ENCODE data around the gene TGFA. TPM values are rescaled to one million over a fixed set of nuclear protein-coding genes. Genes with fewer than 3 reads are reported as not detected.

The TGFA gene
- total and polyA plus RNA-seq, 4 donors = 1.1 to 2.9 (median 1.7) TPM

DNA sequence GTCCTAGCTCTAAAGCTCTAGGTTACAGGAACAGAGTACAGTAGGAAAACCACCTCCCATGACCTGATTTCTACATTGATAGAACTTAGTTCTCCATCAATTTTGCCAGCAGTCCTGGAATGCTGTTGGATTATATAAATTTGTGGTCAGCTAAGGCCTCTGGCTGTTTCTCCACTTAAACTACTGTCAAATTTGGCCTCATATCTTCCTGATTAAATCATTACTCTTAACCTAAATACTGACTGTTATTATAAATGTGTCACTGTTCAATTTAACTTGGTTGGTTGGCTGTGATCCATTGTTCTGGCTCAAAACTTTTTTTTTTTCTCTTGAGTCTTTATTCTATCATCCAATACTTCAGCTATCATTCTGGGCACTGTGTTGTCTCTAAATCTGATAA is 71.2 kb downstream of the TGFA start:
- H3K9ac ChIP-seq (ENCODE audit: low read depth in 1 of 2, low read length in 2 of 2) = no peak overlapping the region
- H3K9me3 ChIP-seq (ENCODE audit: control insufficient read depth in 4 of 4, low read length in 3 of 4) = peaks cover 0 to 2% (median 0%) of the 10 kb centered on the region in 4 donors
- no peaks in the 10 kb centered on the region for H3K36me3 ChIP-seq (ENCODE audit: control insufficient read depth in 4 of 4, insufficient read depth in 3 of 4, low read depth in 1 of 4, low read length in 3 of 4)

DNA sequence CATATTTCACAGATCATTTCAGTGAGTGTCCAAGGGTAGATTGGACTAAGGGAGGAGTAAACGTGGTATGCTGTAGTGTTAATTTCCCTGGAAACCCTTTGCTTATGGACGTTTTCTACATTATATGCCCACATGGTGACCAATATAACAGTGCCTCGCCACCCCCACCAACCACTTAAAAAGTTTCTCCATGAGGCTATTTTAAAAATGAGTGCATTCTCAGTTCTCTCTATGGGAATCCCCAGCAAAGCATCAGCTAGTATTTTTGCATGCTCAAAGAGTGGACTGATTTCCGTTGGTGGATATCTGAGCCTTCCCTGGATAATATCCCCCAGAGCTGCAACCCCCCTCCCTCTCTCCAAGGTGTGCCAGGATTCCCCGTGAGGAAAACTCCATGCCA is 73.2 kb downstream of the TGFA start:
- no peak for DNase-seq (ENCODE audit: low spot score)
- Histone ChIP-seq H3K9ac (ENCODE audit: low read depth in 1 of 2, low read length in 2 of 2) (no peak overlapping the region), H3K4me1 (ENCODE audit: control insufficient read depth in 4 of 4, insufficient read depth in 4 of 4, low read length in 3 of 4) (no peaks in the 10 kb centered on the region), H3K9me3 (ENCODE audit: control insufficient read depth in 4 of 4, low read length in 3 of 4) (peaks cover 0 to 2% (median 0%) of the 10 kb centered on the region in 4 donors), H3K27me3 (ENCODE audit: control insufficient read depth in 4 of 4, insufficient read depth in 4 of 4, low read length in 3 of 4) (no peaks in the 10 kb centered on the region), H3K36me3 (ENCODE audit: control insufficient read depth in 4 of 4, insufficient read depth in 3 of 4, low read depth in 1 of 4, low read length in 3 of 4) (no peaks in the 10 kb centered on the region), H3K4me3 (ENCODE audit: low read depth in 1 of 3, low read length in 3 of 3) (no peak overlapping the region), H3K27ac (ENCODE audit: low read depth in 1 of 2, low read length in 2 of 2) (no peak overlapping the region)
- 81% methylated on average over 5 of the region's 5 CpGs for WGBS
- no peak for TF ChIP-seq FOXA2 (IDR thresholded peaks at IDR 0.05)
- no peak for TF ChIP-seq FOXA1 (IDR thresholded peaks at IDR 0.05)
- TF ChIP-seq, protein P1, sequence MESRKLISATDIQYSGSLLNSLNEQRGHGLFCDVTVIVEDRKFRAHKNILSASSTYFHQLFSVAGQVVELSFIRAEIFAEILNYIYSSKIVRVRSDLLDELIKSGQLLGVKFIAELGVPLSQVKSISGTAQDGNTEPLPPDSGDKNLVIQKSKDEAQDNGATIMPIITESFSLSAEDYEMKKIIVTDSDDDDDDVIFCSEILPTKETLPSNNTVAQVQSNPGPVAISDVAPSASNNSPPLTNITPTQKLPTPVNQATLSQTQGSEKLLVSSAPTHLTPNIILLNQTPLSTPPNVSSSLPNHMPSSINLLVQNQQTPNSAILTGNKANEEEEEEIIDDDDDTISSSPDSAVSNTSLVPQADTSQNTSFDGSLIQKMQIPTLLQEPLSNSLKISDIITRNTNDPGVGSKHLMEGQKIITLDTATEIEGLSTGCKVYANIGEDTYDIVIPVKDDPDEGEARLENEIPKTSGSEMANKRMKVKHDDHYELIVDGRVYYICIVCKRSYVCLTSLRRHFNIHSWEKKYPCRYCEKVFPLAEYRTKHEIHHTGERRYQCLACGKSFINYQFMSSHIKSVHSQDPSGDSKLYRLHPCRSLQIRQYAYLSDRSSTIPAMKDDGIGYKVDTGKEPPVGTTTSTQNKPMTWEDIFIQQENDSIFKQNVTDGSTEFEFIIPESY (IDR thresholded peaks at IDR 0.05) = no peak
- no peak for TF ChIP-seq RAD21 (IDR thresholded peaks at IDR 0.05)
- no peak for TF ChIP-seq JUND (IDR thresholded peaks at IDR 0.05)
- no peak for TF ChIP-seq GABPA (IDR thresholded peaks at IDR 0.05 in 1 of 2, conservative IDR thresholded peaks at IDR 0.05 in 1 of 2)
- TF ChIP-seq, protein P2, sequence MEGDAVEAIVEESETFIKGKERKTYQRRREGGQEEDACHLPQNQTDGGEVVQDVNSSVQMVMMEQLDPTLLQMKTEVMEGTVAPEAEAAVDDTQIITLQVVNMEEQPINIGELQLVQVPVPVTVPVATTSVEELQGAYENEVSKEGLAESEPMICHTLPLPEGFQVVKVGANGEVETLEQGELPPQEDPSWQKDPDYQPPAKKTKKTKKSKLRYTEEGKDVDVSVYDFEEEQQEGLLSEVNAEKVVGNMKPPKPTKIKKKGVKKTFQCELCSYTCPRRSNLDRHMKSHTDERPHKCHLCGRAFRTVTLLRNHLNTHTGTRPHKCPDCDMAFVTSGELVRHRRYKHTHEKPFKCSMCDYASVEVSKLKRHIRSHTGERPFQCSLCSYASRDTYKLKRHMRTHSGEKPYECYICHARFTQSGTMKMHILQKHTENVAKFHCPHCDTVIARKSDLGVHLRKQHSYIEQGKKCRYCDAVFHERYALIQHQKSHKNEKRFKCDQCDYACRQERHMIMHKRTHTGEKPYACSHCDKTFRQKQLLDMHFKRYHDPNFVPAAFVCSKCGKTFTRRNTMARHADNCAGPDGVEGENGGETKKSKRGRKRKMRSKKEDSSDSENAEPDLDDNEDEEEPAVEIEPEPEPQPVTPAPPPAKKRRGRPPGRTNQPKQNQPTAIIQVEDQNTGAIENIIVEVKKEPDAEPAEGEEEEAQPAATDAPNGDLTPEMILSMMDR (IDR thresholded peaks at IDR 0.05; ENCODE audit: low read depth, low read length, missing input control) = no peak
- TF ChIP-seq SP1 (IDR thresholded peaks at IDR 0.05) = no peak
- TF ChIP-seq, protein P3, sequence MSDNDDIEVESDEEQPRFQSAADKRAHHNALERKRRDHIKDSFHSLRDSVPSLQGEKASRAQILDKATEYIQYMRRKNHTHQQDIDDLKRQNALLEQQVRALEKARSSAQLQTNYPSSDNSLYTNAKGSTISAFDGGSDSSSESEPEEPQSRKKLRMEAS (IDR thresholded peaks at IDR 0.05) = no peak
- TF ChIP-seq NR2F2 (IDR thresholded peaks at IDR 0.05) = no peak
- TF ChIP-seq RXRA (IDR thresholded peaks at IDR 0.05) = no peak
- TF ChIP-seq, protein P4, sequence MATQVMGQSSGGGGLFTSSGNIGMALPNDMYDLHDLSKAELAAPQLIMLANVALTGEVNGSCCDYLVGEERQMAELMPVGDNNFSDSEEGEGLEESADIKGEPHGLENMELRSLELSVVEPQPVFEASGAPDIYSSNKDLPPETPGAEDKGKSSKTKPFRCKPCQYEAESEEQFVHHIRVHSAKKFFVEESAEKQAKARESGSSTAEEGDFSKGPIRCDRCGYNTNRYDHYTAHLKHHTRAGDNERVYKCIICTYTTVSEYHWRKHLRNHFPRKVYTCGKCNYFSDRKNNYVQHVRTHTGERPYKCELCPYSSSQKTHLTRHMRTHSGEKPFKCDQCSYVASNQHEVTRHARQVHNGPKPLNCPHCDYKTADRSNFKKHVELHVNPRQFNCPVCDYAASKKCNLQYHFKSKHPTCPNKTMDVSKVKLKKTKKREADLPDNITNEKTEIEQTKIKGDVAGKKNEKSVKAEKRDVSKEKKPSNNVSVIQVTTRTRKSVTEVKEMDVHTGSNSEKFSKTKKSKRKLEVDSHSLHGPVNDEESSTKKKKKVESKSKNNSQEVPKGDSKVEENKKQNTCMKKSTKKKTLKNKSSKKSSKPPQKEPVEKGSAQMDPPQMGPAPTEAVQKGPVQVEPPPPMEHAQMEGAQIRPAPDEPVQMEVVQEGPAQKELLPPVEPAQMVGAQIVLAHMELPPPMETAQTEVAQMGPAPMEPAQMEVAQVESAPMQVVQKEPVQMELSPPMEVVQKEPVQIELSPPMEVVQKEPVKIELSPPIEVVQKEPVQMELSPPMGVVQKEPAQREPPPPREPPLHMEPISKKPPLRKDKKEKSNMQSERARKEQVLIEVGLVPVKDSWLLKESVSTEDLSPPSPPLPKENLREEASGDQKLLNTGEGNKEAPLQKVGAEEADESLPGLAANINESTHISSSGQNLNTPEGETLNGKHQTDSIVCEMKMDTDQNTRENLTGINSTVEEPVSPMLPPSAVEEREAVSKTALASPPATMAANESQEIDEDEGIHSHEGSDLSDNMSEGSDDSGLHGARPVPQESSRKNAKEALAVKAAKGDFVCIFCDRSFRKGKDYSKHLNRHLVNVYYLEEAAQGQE (IDR thresholded peaks at IDR 0.05) = no peak

More for the DNA sequence above, 71.2 kb downstream of the TGFA start:
- no peak overlapping the region for H3K4me3 ChIP-seq (ENCODE audit: low read depth in 1 of 3, low read length in 3 of 3)
- no peak overlapping the region for H3K27ac ChIP-seq (ENCODE audit: low read depth in 1 of 2, low read length in 2 of 2)
- TF ChIP-seq, protein P2 (IDR thresholded peaks at IDR 0.05; ENCODE audit: low read depth, low read length, missing input control) = no peak
- TF ChIP-seq RXRA (IDR thresholded peaks at IDR 0.05) (no peak), TAF1 (conservative IDR thresholded peaks at IDR 0.05) (no peak), HNF4A (conservative IDR thresholded peaks at IDR 0.05) (no peak), FOXA1 (IDR thresholded peaks at IDR 0.05) (no peak), SP1 (IDR thresholded peaks at IDR 0.05) (no peak), YY1 (IDR thresholded peaks at IDR 0.05) (no peak)
- H3K27me3 ChIP-seq (ENCODE audit: control insufficient read depth in 4 of 4, insufficient read depth in 4 of 4, low read length in 3 of 4) = no peaks in the 10 kb centered on the region
- H3K4me1 ChIP-seq (ENCODE audit: control insufficient read depth in 4 of 4, insufficient read depth in 4 of 4, low read length in 3 of 4) = no peaks in the 10 kb centered on the region
- no peak for DNase-seq (ENCODE audit: low spot score)

All from liver (tissue), 9 donors.